ENCODE results near the gene TSHR.

TSHR gene

DNA sequence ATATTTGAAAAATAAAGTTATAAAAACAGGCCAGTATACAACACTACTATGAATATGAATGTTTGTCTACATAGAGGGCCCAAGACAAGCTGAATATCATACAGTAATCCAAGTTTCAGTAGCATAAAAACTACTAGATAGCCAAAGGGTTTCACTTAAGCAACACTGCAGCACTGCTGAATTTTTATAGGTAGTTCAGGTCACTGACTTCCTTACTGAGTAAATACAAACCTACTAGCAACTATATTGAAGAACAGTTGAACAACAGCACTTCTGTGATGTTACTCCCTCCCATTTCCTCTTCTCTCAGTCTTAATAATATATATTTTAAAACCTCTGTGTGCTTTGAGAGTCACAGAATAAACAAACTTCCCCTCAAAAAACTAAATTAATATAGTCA, 222.6 kb downstream of the TSHR start:
- DNase-seq (ENCODE audit: low spot score) = no peak

DNA sequence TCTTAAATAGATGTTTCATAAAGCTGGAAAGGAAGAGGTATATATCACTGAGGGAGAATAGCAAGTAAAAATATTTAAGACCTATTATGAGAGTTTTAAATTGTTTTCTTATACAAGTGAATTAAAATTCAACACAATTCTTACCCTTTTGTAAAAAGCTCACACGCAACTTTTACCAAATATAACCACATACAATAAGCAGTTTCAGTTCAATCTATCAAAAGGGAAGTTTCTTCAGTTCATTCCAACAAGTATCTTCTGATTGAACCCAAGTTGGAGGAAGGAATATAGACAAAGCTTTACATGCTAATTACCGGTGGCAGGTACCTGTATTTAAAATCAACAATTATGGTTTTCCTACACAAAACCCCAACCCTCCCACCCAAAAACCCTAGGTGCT, 224.2 kb downstream of the TSHR start:
- no peak for DNase-seq (ENCODE audit: low spot score)

DNA sequence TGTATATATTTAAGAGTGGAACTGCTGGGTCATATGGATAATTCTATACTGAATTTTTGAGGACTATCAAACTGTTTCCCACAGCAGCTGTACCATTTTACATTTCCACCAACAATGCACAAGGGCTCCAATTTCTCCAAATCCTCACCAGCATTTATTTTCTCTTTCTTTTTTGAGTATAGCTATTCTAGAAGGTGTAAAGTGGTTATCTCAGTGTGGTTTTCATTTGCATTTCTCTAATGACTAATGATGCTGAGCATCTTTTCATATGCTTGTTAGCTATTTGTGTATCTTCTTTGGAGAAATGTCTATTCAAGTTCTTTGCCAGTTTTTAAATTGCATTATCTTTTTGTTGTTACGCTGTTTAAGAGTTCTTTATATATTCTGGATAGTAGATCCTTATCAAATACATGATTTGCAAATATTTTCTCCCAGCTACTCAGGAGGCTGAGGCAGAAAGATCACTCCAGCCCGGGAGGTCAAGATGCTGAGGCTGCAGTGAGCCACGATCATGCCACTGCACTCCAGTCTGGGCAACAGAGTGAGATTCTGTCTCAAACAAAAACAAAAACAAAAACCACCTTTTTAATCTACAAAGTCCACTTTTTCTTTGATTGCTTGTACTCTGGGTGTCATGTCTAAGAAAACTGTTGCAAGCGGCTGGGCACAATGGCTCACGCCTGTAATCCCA, 232.6 kb downstream of the TSHR start:
- DNase-seq (ENCODE audit: low spot score) = no peak

DNA sequence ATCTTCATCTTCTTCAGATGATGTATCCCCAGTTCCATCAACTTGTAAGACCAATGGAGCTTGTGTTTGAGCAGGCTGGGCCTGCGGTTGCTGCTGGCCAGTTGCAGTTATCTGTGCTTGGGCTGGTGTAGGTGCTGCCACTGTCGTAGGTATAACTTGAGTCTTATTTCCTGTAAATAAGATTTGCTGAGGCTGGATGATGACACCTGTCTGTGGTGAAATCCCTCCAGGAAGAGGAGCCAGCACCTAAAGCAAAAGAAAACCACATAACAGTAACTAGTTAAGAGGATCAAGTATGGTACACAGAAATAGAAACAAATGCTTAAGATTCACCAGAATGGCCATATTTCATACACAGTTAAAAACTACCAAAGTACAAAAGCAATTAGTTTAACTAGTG, 237.2 kb downstream of the TSHR start:
- DNase-seq (ENCODE audit: low spot score) = no peak

DNA sequence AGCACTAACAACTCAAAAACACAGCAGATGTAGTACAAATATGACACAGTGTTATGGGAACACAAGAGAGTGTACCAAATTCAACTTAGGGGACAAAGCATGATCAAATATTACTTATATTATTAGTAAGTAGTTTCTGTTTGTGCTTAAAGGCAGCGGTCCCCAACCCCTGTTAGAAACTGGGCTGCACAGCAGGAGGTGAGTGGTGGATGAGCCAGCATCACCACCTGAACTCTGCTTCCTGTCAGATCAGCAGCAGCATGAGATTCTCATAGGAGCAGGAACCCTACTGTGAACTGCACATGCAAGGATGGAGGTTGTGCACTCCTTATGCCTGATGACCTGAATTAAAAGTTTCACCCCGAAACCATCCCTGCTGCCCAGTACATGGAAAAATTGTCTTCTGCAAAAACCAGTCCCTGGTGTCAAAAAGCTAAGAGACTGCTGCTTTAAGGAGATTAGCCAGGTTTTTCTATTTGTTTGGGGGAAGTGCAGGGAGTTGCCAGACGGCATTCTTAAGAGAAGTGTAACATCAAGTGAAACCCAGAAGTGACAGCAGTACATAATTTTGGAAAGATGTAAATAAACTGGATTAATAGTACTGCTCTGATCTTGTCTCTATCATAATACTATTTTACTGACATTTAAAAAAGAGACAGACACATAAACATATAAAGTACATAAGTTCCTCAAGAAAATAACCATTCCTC, 238.7 kb downstream of the TSHR start:
- no peak for DNase-seq (ENCODE audit: low spot score)

All from globus pallidus (tissue), 1 donor.